GM12892 (cell line): Measurements from ENCODE around the gene REEP2.

Experiments used
- POLR2A ChIP-seq: IDR thresholded peaks from 2 replicates; pipeline ENCODE4 v1.6.1; 2011; ENCODE audit warnings: low read depth, low read length, control low read depth
- POLR2AphosphoS5 ChIP-seq: IDR thresholded peaks from 2 replicates; pipeline ENCODE4 v1.6.1; 2011; ENCODE audit warnings: low read depth, low read length, control low read depth
- TAF1 ChIP-seq: IDR thresholded peaks from 2 replicates; pipeline ENCODE4 v1.6.1; 2011; ENCODE audit warnings: low read depth, mild to moderate bottlenecking, control low read depth, low read length, borderline replicate concordance

- no peak for TF ChIP-seq TAF1
- no peak for TF ChIP-seq POLR2A
- no peak for TF ChIP-seq POLR2AphosphoS5
Measured at GRCh38 chr5:138425079-138425478, 13.8 kb upstream of the REEP2 start.
